Skeletal muscle tissue (tissue), 4 donors: ENCODE data around the gene TAF12. TPM values are rescaled to one million over a fixed set of nuclear protein-coding genes. Genes with fewer than 3 reads are reported as not detected.
"Not testable (repeated sequence)": the region's sequence is repeated elsewhere in the genome, so short reads cannot be mapped to it uniquely, and the experiment has no call there.

Source experiments
- H3K27ac ChIP-seq: one replicate; pipeline ENCODE4 v1.7.0; 2013; ENCODE audit warnings: mild to moderate bottlenecking, low read depth, low read length, inconsistent platforms
- H3K27me3 ChIP-seq, 3 donors: one replicate each; pipeline ENCODE4 v1.7.0; 2013; ENCODE audit warnings: low read length in 3 of 3; ENCODE audit not compliant: control insufficient read depth in 3 of 3, insufficient read depth in 3 of 3
- H3K36me3 ChIP-seq, 3 donors: one replicate each; pipeline ENCODE4 v1.7.0; 2013; ENCODE audit warnings: low read length in 3 of 3; ENCODE audit not compliant: control insufficient read depth in 3 of 3, insufficient read depth in 3 of 3
- H3K4me1 ChIP-seq, 3 donors: one replicate each; pipeline ENCODE4 v1.7.0; 2013; ENCODE audit warnings: low read length in 3 of 3, mild to moderate bottlenecking in 3 of 3; ENCODE audit not compliant: control insufficient read depth in 3 of 3, insufficient read depth in 3 of 3
- H3K4me3 ChIP-seq, 3 donors: one replicate each; pipeline ENCODE4 v1.7.0; 2013; ENCODE audit warnings: low read length in 3 of 3
- H3K9ac ChIP-seq, 3 donors: one replicate each; pipeline ENCODE4 v1.7.0; 2013; ENCODE audit warnings: low read length in 3 of 3, mild to moderate bottlenecking in 3 of 3, moderate library complexity in 2 of 3, low read depth in 1 of 3
- H3K9me3 ChIP-seq, 3 donors: one replicate each; pipeline ENCODE4 v1.7.0; 2013; ENCODE audit warnings: low read length in 3 of 3; ENCODE audit not compliant: control insufficient read depth in 3 of 3
- total RNA-seq: library from RNA; depleted of rRNA; stranded (reverse); fragments of >200 nt; gene quantifications from one replicate; pipeline ENCODE4 v1.2.3, GENCODE V29; 2014
- donor health status: Osteomylitis.

TAF12 gene
- total RNA-seq, 1 donor from 2014 or later, result 32.9 TPM

GRCh38 chr1:28668191-28668955, 25.5 kb upstream of the TAF12 start, which contains the start of gene GMEB1:
TSS of gene GMEB1 (plus strand) at chr1:28668784. CDS start at chr1:28683613, 14,829 bp downstream.
- Histone ChIP-seq H3K36me3 (no peaks in the 10 kb centered on the region), H3K27me3 (no peaks in the 10 kb centered on the region), H3K4me1 (peaks cover 4 to 13% (median 11%) of the 10 kb centered on the region in 3 donors), H3K9ac (peak within 1 kb of the TSS; percentile 95 to 98 (median 97)), H3K4me3 (peak within 1 kb of the TSS; percentile 85 to 91 (median 89)), H3K9me3 (no peaks in the 10 kb centered on the region), H3K27ac (peak within 1 kb of the TSS; percentile 97)

GRCh38 chr1:28666806-28667205, 23.9 kb upstream of the TAF12 start:
- no peaks in the 10 kb centered on the region for H3K27me3 ChIP-seq
- H3K4me3 ChIP-seq, result no peak overlapping the region
- H3K9ac ChIP-seq, result no peak overlapping the region
- H3K27ac ChIP-seq, result no peak overlapping the region
- H3K4me1 ChIP-seq, result peaks cover 4 to 13% (median 11%) of the 10 kb centered on the region in 3 donors
- H3K36me3 ChIP-seq, result no peaks in the 10 kb centered on the region
- no peaks in the 10 kb centered on the region for H3K9me3 ChIP-seq

- Histone ChIP-seq H3K4me3 (no peak overlapping the region), H3K27ac (no peak overlapping the region), H3K4me1 (peaks cover 4 to 5% (median 5%) of the 10 kb centered on the region in 3 donors), H3K27me3 (no peaks in the 10 kb centered on the region), H3K36me3 (no peaks in the 10 kb centered on the region), H3K9ac (no peak overlapping the region), H3K9me3 (no peaks in the 10 kb centered on the region)
Measured at GRCh38 chr1:28663871-28664470, 21.1 kb upstream of the TAF12 start.

GRCh38 chr1:28656335-28656734, 13.5 kb upstream of the TAF12 start:
- Histone ChIP-seq H3K9me3 (no peaks in the 10 kb centered on the region), H3K36me3 (no peaks in the 10 kb centered on the region), H3K27me3 (no peaks in the 10 kb centered on the region), H3K9ac (no peak overlapping the region), H3K27ac (no peak overlapping the region), H3K4me1 (peaks cover 0 to 10% (median 3%) of the 10 kb centered on the region in 3 donors), H3K4me3 (no peak overlapping the region)

- not testable (repeated sequence) for H3K4me3 ChIP-seq, H3K27ac ChIP-seq, H3K27me3 ChIP-seq, H3K36me3 ChIP-seq, H3K9ac ChIP-seq, H3K9me3 ChIP-seq
- H3K4me1 ChIP-seq, result peaks cover 0 to 10% (median 3%) of the 10 kb centered on the region in 3 donors
Measured at GRCh38 chr1:28655448-28656311, 12.8 kb upstream of the TAF12 start.

GRCh38 chr1:28653870-28654269, 11.0 kb upstream of the TAF12 start:
- not testable (repeated sequence) for H3K36me3 ChIP-seq, H3K9ac ChIP-seq, H3K4me3 ChIP-seq, H3K9me3 ChIP-seq, H3K27me3 ChIP-seq, H3K27ac ChIP-seq
- H3K4me1 ChIP-seq, result peaks cover 0 to 15% (median 4%) of the 10 kb centered on the region in 3 donors

- H3K27me3 ChIP-seq, H3K36me3 ChIP-seq, H3K9me3 ChIP-seq, H3K27ac ChIP-seq, H3K4me3 ChIP-seq, H3K9ac ChIP-seq: not testable (repeated sequence)
- H3K4me1 ChIP-seq, result peaks cover 0 to 17% (median 7%) of the 10 kb centered on the region in 3 donors
Measured at GRCh38 chr1:28653063-28653462, 10.2 kb upstream of the TAF12 start.

GRCh38 chr1:28648474-28649198, 5.8 kb upstream of the TAF12 start, which contains the start of gene RNU11:
TSS of gene RNU11 (plus strand) at chr1:28648600.
- H3K36me3 ChIP-seq, result no peaks in the 10 kb centered on the region
- no peaks in the 10 kb centered on the region for H3K27me3 ChIP-seq
- peak within 1 kb of the TSS; percentile 82 to 96 (median 90) for H3K9ac ChIP-seq
- peak within 1 kb of the TSS; percentile 92 for H3K27ac ChIP-seq
- H3K4me1 ChIP-seq, result peaks cover 15 to 35% (median 22%) of the 10 kb centered on the region in 3 donors
- no peaks in the 10 kb centered on the region for H3K9me3 ChIP-seq
- peak within 1 kb of the TSS; percentile 69 to 91 (median 86) for H3K4me3 ChIP-seq

GRCh38 chr1:28648008-28648473, 5.2 kb upstream of the TAF12 start:
- Histone ChIP-seq H3K4me1 (peaks cover 15 to 35% (median 22%) of the 10 kb centered on the region in 3 donors), H3K27me3 (no peaks in the 10 kb centered on the region), H3K4me3 (peak overlapping the region; percentile 69 to 91 (median 86)), H3K36me3 (no peaks in the 10 kb centered on the region), H3K9me3 (no peaks in the 10 kb centered on the region), H3K9ac (peak overlapping the region; percentile 82 to 96 (median 90)), H3K27ac (peak overlapping the region; percentile 92)
